ENCODE data around the gene MYO9B.

The MYO9B gene

DNA sequence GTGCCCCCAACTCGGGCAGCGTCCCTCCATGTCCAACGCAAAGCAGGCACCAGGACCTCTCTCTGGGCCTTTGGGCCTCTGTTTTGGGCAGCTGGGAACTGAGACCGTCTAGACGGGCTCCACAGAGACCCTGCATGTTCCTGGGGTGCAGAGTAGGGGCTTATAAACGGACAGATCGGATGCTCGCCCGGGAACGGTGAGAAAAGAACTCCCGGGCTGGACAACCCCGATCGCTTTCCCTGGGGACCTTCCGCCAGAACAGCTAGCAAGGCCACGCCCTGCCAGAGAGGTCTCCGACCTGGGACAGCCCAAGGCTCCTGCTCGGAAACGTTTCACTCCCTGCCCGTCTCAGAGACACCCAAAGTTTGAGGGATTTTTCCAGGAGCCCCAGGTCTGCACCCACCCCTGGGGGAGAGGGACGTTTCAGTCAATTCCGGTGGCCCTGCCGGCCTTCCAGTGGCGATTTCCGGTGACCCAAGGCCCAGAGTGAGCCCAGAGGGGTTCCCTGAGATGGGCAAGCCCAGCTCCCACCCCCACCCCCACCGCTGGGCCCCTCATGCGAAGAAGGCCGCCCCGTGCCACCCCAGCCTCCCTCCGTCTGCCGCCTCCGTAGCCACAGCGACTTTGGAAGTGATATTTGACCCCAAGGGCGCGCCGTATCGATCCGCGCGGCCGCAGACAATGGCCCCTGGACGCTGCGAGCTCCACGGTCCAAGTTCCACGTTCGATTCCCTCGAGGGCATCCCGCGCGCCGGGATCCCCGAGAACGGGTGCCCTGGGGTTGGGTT lies 168.4 kb downstream of the MYO9B start:
- no peak for TF ChIP-seq CTCF (IDR thresholded peaks at IDR 0.05)
- H3K4me3 ChIP-seq, result peak overlapping the region; percentile 98
- no peak for DNase-seq (ENCODE audit: low spot score)
- peak overlapping the region; percentile 61 to 91 for H3K27ac ChIP-seq

GRCh38 chr19:17244618-17245534 lies 169.3 kb downstream of the MYO9B start:
- TF ChIP-seq CTCF (IDR thresholded peaks at IDR 0.05), result no peak
- H3K27ac ChIP-seq, result peak overlapping the region; percentile 61 to 91
- peak overlapping the region; percentile 98 for H3K4me3 ChIP-seq
- DNase-seq (ENCODE audit: low spot score), result no peak

DNA sequence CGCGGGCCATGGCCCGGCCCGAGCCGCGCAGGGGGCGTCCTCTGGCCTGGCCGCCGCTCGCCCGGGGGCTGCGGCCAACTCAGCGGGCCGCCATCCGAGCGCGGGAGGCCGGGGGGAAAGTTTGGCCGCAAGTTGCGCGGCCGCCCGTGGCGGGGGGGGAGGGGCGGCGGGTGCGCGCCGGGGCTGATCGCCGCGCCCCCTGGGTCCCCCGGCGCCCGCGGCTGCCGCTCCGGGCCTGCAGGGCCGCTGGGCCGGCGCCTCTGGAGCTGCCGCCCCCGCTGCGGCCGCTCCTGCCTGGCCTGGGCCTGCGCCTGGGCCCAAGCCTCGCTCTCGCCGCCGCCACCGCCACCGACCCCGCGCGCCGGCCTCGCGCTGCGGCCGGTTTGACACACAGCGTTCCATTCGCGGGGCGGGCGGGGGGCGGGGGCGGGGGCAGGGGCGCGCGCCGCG lies 170.0 kb downstream of the MYO9B start, which contains the start of gene NR2F6:
TSS of gene NR2F6 (minus strand) at position 385 of the 450 bp plus-strand sequence. CDS start 699 bp downstream, outside the sequence.
- Histone ChIP-seq H3K27ac (peak within 1 kb of the TSS; percentile 61 to 91), H3K4me3 (peak within 1 kb of the TSS; percentile 98)
- no peak for TF ChIP-seq CTCF (IDR thresholded peaks at IDR 0.05)
- DNase-seq (ENCODE audit: low spot score), result no peak

- peak overlapping the region; percentile 98 for H3K4me3 ChIP-seq
- TF ChIP-seq CTCF (IDR thresholded peaks at IDR 0.05), result no peak
- peak overlapping the region; percentile 52 to 91 for H3K27ac ChIP-seq
- DNase-seq (ENCODE audit: low spot score), result no peak
Observed at GRCh38 chr19:17246681-17247425, 171.3 kb downstream of the MYO9B start.

GRCh38 chr19:17248011-17248776 lies 172.6 kb downstream of the MYO9B start:
- no peak overlapping the region for H3K27ac ChIP-seq
- H3K4me3 ChIP-seq, result no peak overlapping the region
- TF ChIP-seq CTCF (IDR thresholded peaks at IDR 0.05), result no peak
- no peak for DNase-seq (ENCODE audit: low spot score)

Measured in coronary artery (tissue), 2 donors.